HepG2 (cell line): ENCODE results near the gene SLFN12L. TPM values are rescaled to one million over a fixed set of nuclear protein-coding genes. Genes with fewer than 3 reads are reported as not detected.

Source experiments
- ATAC-seq: fragments of 200-7000 bp; cut with Tn5 transposase; 3 replicates; pipeline ENCODE4 v1.9.1; 2020; ENCODE audit warnings: mild to moderate bottlenecking, moderate library complexity
- BruUV-seq: library from RNA; stranded (reverse); fragments of 400-500 nt; replicated peaks from 2 replicates; lab custom pipeline; 2021; lab: Mats Ljungman, UMichigan
- CTCF ChIA-PET: fragments of 300-600 bp; formaldehyde crosslinking; extraction: SDS; loops from one replicate; lab custom pipeline; 2021; ENCODE audit warnings: low total read pairs, inconsistent platforms, low intra/inter-chr PET ratio; lab: Yijun Ruan, JAX
- POLR2A ChIA-PET: fragments of 350-600 bp; sonication (Branson Sonifier 250); formaldehyde crosslinking; loops from one replicate; lab custom pipeline; 2020; ENCODE audit warnings: antibody characterized with exemption, inconsistent platforms; lab: Yijun Ruan, JAX
- DNase-seq: peaks from one replicate; pipeline ENCODE4 v3.0.0-alpha.2; 2015; ENCODE audit warnings: low spot score
- FAIRE-seq: peaks from 3 replicates; lab custom pipeline; 2011; peaks lifted over from hg19 to GRCh38; lab: Jason Lieb, UNC
- H2AFZ ChIP-seq: one replicate; pipeline ENCODE4 v1.6.1; 2011; ENCODE audit warnings: low read length, inconsistent platforms
- H3K27ac ChIP-seq: fragments of 300-600 bp; 3 replicates; pipeline ENCODE4 v1.8.0; 2011; ENCODE audit warnings: mixed run types, mild to moderate bottlenecking, mixed read lengths, low read length, inconsistent platforms; ENCODE audit not compliant: insufficient read depth; ENCODE audit errors: extremely low read length
- H3K27me3 ChIP-seq, 2 experiments: fragments of 200-600 bp in 1 of 2; 2 replicates in 1 of 2; 3 replicates in 1 of 2; pipeline versions ENCODE4 v1.6.0 to v1.8.0; 2011; ENCODE audit warnings: low read length in 2 of 2, mild to moderate bottlenecking in 2 of 2, moderate library complexity in 2 of 2, inconsistent platforms in 1 of 2; ENCODE audit not compliant: insufficient read depth in 2 of 2, control insufficient read depth in 1 of 2
- H3K36me3 ChIP-seq, 2 experiments: fragments of 200-600 bp in 1 of 2; replicated peaks in 1 of 2; 2 replicates in 1 of 2; 3 replicates in 1 of 2; pipeline versions ENCODE4 v1.5.1 to v1.8.0; 2011; ENCODE audit warnings: low read length in 2 of 2, inconsistent platforms in 1 of 2; ENCODE audit not compliant: insufficient read depth in 2 of 2, control insufficient read depth in 1 of 2
- H3K4me1 ChIP-seq: 2 replicates; pipeline ENCODE4 v1.5.1; 2012; ENCODE audit warnings: low read length, inconsistent platforms; ENCODE audit not compliant: insufficient read depth
- H3K4me2 ChIP-seq: 2 replicates; pipeline ENCODE4 v1.6.0; 2011; ENCODE audit warnings: low read depth, low read length, inconsistent platforms
- H3K4me3 ChIP-seq, 3 experiments: fragments of 200-600 bp in 1 of 3; sonication (generic), shearing (Covaris generic) in 1 of 3; replicated peaks in 1 of 3; 2 replicates each; pipeline ENCODE4 v1.5.1; 2011 to 2016; ENCODE audit warnings: low read length in 3 of 3, inconsistent platforms in 2 of 3, low read depth in 2 of 3, mild to moderate bottlenecking in 2 of 3, control low read depth in 1 of 3, mixed read lengths in 1 of 3; ENCODE audit not compliant: insufficient read depth in 1 of 3
- H3K79me2 ChIP-seq: one replicate; pipeline ENCODE4 v1.6.1; 2011; ENCODE audit warnings: low read length, inconsistent platforms; ENCODE audit not compliant: insufficient read depth
- H3K9ac ChIP-seq: 2 replicates; pipeline ENCODE4 v1.6.0; 2011; ENCODE audit warnings: mild to moderate bottlenecking, low read depth, low read length, inconsistent platforms; ENCODE audit not compliant: insufficient read depth
- H3K9me3 ChIP-seq: 2 replicates; pipeline ENCODE4 v1.5.1; 2012; ENCODE audit warnings: mild to moderate bottlenecking, low read length
- H4K20me1 ChIP-seq: 2 replicates; pipeline ENCODE4 v1.6.0; 2011; ENCODE audit warnings: inconsistent platforms, mild to moderate bottlenecking, low read length, moderate library complexity; ENCODE audit not compliant: insufficient read depth
- DRAP1 ChIP-seq: IDR thresholded peaks from 2 replicates; pipeline ENCODE4 v1.6.1; 2016; ENCODE audit warnings: missing genetic modification reagents, missing compliant biosample characterization
- PHF8 ChIP-seq: sonication (generic); formaldehyde crosslinking; IDR thresholded peaks from 2 replicates; pipeline ENCODE4 v1.5.0; 2020; ENCODE audit warnings: missing genetic modification reagents
- ZNF451 ChIP-seq: sonication (generic); formaldehyde crosslinking; IDR thresholded peaks from 2 replicates; pipeline ENCODE4 v1.5.0; 2020; ENCODE audit warnings: mild to moderate bottlenecking, missing genetic modification reagents
- ZNF772 ChIP-seq: sonication (generic); formaldehyde crosslinking; IDR thresholded peaks from 2 replicates; pipeline ENCODE4 v1.5.0; 2020; ENCODE audit warnings: mild to moderate bottlenecking, missing genetic modification reagents
- WGBS: methylation state at CpG from one replicate; pipeline ENCODE4 v1.1.6; 2017; ENCODE audit warnings: low lambda C conversion rate; 5-methylcytosine and 5-hydroxymethylcytosine counted together
- in situ Hi-C: cut with HindIII; loops from 2 replicates; pipeline ENCODE4 v1.10.0; 2017; ENCODE audit warnings: low pct_unique_long_range_greater_than_20kb; ENCODE audit not compliant: extremely low pct_ligation_motif_present
- intact Hi-C: fragments of 100-400 bp; cut with micrococcal nuclease; formaldehyde crosslinking; loops from one replicate; pipeline ENCODE4 v1.10.0; 2022; ENCODE audit not compliant: unreplicated experiment
- polyA plus RNA-seq, 8 experiments: library from polyadenylated mRNA; depleted of rRNA in 3 of 8; stranded (reverse) in 7 of 8; unstranded in 1 of 8; fragments of >200 nt; fragmentation: Illumina TruSeq in 4 of 8; extraction: Trizol in 4 of 8; gene quantifications; 2 replicates each; pipeline versions ENCODE4 v1.2.1 to v1.2.3, GENCODE V29; 2011 to 2016; ENCODE audit warnings: low read depth in 4 of 8, missing spikeins in 1 of 8, mixed read lengths in 1 of 8; ENCODE audit not compliant: insufficient read depth in 1 of 8
- total RNA-seq, 5 experiments: library from RNA; depleted of rRNA; stranded (reverse); fragments of >200 nt; fragmentation: Illumina TruSeq; extraction: Trizol; gene quantifications; 2 replicates each; pipeline ENCODE4 v1.2.3, GENCODE V29; 2016; ENCODE audit warnings: low read depth in 1 of 5
- TF ChIP-seq, protein P1 (sequence below): sonication (generic); formaldehyde crosslinking; IDR thresholded peaks from 2 replicates; pipeline ENCODE4 v1.4.0; 2020; ENCODE audit warnings: missing genetic modification reagents

The SLFN12L gene
- total and polyA plus RNA-seq, 2 of the 13 experiments (the other 11 are each of a cell fraction or from before 2014, with no cell fraction given), result not detected

- FAIRE-seq (no peak), ATAC-seq (no peak), DNase-seq (no peak)
- no peaks in the 10 kb centered on the region for H3K79me2 ChIP-seq
- no peaks in the 10 kb centered on the region for H4K20me1 ChIP-seq
- H3K9me3 ChIP-seq, result no peaks in the 10 kb centered on the region
- POLR2A ChIA-PET, result no interaction called here
- H3K4me3 ChIP-seq, result no peak overlapping the region
- H3K27ac ChIP-seq, result no peak overlapping the region
- intact Hi-C loops (no loop called here), in situ Hi-C loops (no loop called here)
- no peaks in the 10 kb centered on the region for H3K36me3 ChIP-seq
- 33% methylated on average over 30 of the region's 30 CpGs for WGBS
- peaks cover 6 to 59% of the 10 kb centered on the region in 2 experiments; a peak in 4 of 5 replicates for H3K27me3 ChIP-seq
- no peaks in the 10 kb centered on the region for H3K4me1 ChIP-seq
- BruUV-seq, result no TSS peak
- H3K4me2 ChIP-seq, result no peak overlapping the region
- TF ChIP-seq ZNF772 (CRISPR knock-in tag), result no peak
- no peak overlapping the region for H3K9ac ChIP-seq
- no peak overlapping the region for H2AFZ ChIP-seq
- CTCF ChIA-PET, result no interaction called here
These were observed 40.8 kb downstream of the SLFN12L start for GRCh38 chr17:35496451-35497290.

DNA sequence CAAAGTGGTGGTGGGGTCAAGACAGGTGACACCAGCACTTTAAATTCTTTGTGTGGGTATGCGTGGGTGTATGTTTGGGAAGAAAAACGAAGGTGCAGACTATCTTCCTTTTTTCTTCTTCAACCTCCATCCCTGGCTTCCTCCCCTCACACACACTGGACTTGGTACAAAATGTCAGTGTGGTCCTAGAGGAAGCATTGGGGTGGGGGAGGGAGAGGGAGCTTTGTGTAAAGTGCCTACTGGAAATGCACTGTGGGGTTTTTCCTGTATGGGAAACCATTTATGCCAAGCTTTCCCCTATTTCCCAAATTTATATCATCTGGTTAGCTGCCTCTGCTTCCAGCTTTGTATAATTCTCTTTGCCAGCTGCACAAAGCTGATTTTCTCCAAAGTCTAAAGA lies 44.4 kb downstream of the SLFN12L start:
- Histone ChIP-seq H3K36me3 (no peaks in the 10 kb centered on the region), H3K27me3 (peaks cover 3 to 58% of the 10 kb centered on the region in 2 experiments; a peak in 3 of 5 replicates), H3K4me1 (no peaks in the 10 kb centered on the region), H3K4me2 (no peak overlapping the region), H4K20me1 (no peaks in the 10 kb centered on the region), H3K9ac (no peak overlapping the region), H3K79me2 (no peaks in the 10 kb centered on the region), H3K27ac (no peak overlapping the region), H3K9me3 (no peaks in the 10 kb centered on the region), H3K4me3 (no peak overlapping the region), H2AFZ (no peak overlapping the region)
- POLR2A ChIA-PET, result no interaction called here
- in situ Hi-C loops (no loop called here), intact Hi-C loops (no loop called here)
- WGBS, result 2% methylated on average over 2 of the region's 2 CpGs
- no peak for FAIRE-seq
- CTCF ChIA-PET, result no interaction called here
- TF ChIP-seq PHF8 (CRISPR knock-in tag) (no peak), ZNF451 (CRISPR knock-in tag) (no peak), DRAP1 (no peak)
- TF ChIP-seq, protein P1, sequence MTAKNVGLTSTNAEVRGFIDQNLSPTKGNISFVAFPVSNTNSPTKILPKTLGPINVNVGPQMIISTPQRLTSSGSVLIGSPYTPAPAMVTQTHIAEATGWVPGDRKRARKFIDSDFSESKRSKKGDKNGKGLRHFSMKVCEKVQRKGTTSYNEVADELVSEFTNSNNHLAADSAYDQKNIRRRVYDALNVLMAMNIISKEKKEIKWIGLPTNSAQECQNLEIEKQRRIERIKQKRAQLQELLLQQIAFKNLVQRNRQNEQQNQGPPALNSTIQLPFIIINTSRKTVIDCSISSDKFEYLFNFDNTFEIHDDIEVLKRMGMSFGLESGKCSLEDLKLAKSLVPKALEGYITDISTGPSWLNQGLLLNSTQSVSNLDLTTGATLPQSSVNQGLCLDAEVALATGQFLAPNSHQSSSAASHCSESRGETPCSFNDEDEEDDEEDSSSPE (CRISPR knock-in tag), result no peak
- no peak for ATAC-seq
- no TSS peak for BruUV-seq
- no peak for DNase-seq
